HUES6 (cell line): Measurements from ENCODE around the gene NUAK2.
"Not testable (repeated sequence)": the region's sequence is repeated elsewhere in the genome, so short reads cannot be mapped to it uniquely, and the experiment has no call there.

Experiments
- H3K27ac ChIP-seq: 2 replicates; pipeline ENCODE4 v1.7.0; 2013; ENCODE audit warnings: low read depth, mild to moderate bottlenecking, low read length, inconsistent platforms
- H3K27me3 ChIP-seq: 2 replicates; pipeline ENCODE4 v1.6.1; 2013; ENCODE audit warnings: low read length; ENCODE audit not compliant: control insufficient read depth, insufficient read depth
- H3K36me3 ChIP-seq: 2 replicates; pipeline ENCODE4 v1.6.1; 2013; ENCODE audit warnings: low read length; ENCODE audit not compliant: control insufficient read depth, insufficient read depth
- H3K4me1 ChIP-seq: 2 replicates; pipeline ENCODE4 v1.6.1; 2013; ENCODE audit warnings: low read length; ENCODE audit not compliant: control insufficient read depth, insufficient read depth
- H3K4me3 ChIP-seq: 2 replicates; pipeline ENCODE4 v1.5.1; 2013; ENCODE audit warnings: low read depth, low read length
- H3K9ac ChIP-seq: one replicate; pipeline ENCODE4 v1.6.1; 2013; ENCODE audit warnings: mild to moderate bottlenecking, low read length
- H3K9me3 ChIP-seq: 2 replicates; pipeline ENCODE4 v1.6.1; 2013; ENCODE audit warnings: low read depth, low read length; ENCODE audit not compliant: control insufficient read depth, insufficient read depth

NUAK2 gene

GRCh38 chr1:205280666-205281395 lies 40.7 kb downstream of the NUAK2 start:
- H3K4me3 ChIP-seq, H3K9me3 ChIP-seq, H3K27ac ChIP-seq, H3K27me3 ChIP-seq, H3K9ac ChIP-seq, H3K36me3 ChIP-seq: not testable (repeated sequence)
- peaks cover 31% of the 10 kb centered on the region for H3K4me1 ChIP-seq

GRCh38 chr1:205279986-205280385 lies 41.6 kb downstream of the NUAK2 start:
- no peak overlapping the region for H3K9ac ChIP-seq
- H3K27ac ChIP-seq: no peak overlapping the region
- H3K36me3 ChIP-seq: no peaks in the 10 kb centered on the region
- H3K27me3 ChIP-seq: no peaks in the 10 kb centered on the region
- H3K4me3 ChIP-seq: no peak overlapping the region
- H3K4me1 ChIP-seq: peaks cover 22% of the 10 kb centered on the region
- H3K9me3 ChIP-seq: no peaks in the 10 kb centered on the region

- H3K9me3 ChIP-seq: no peaks in the 10 kb centered on the region
- no peak overlapping the region for H3K27ac ChIP-seq
- peaks cover 7% of the 10 kb centered on the region for H3K36me3 ChIP-seq
- H3K9ac ChIP-seq: no peak overlapping the region
- peaks cover 17% of the 10 kb centered on the region for H3K4me1 ChIP-seq
- no peak overlapping the region for H3K4me3 ChIP-seq
- H3K27me3 ChIP-seq: no peaks in the 10 kb centered on the region
Measured at GRCh38 chr1:205276689-205277065, 44.9 kb downstream of the NUAK2 start.

- Histone ChIP-seq H3K27ac (no peak overlapping the region), H3K9ac (no peak overlapping the region), H3K36me3 (peaks cover 9% of the 10 kb centered on the region), H3K4me3 (no peak overlapping the region), H3K27me3 (no peaks in the 10 kb centered on the region), H3K9me3 (no peaks in the 10 kb centered on the region), H3K4me1 (peaks cover 19% of the 10 kb centered on the region)
Measured at GRCh38 chr1:205275916-205276688, 45.4 kb downstream of the NUAK2 start.

- Histone ChIP-seq H3K36me3 (peaks cover 9% of the 10 kb centered on the region), H3K9me3 (no peaks in the 10 kb centered on the region), H3K4me3 (no peak overlapping the region), H3K27ac (no peak overlapping the region), H3K4me1 (peaks cover 23% of the 10 kb centered on the region), H3K9ac (no peak overlapping the region), H3K27me3 (no peaks in the 10 kb centered on the region)
Measured at GRCh38 chr1:205275133-205275532, 46.4 kb downstream of the NUAK2 start.

GRCh38 chr1:205274041-205274691 lies 47.4 kb downstream of the NUAK2 start:
- H3K27ac ChIP-seq: 0 out of 2 replicates have a peak overlapping the region, but pooled peaks have one; percentile 2
- no peaks in the 10 kb centered on the region for H3K9me3 ChIP-seq
- H3K27me3 ChIP-seq: no peaks in the 10 kb centered on the region
- no peak overlapping the region for H3K4me3 ChIP-seq
- H3K9ac ChIP-seq: peak overlapping the region; percentile 34
- H3K36me3 ChIP-seq: peaks cover 11% of the 10 kb centered on the region
- H3K4me1 ChIP-seq: peaks cover 23% of the 10 kb centered on the region

GRCh38 chr1:205273551-205273982 lies 48.0 kb downstream of the NUAK2 start:
- H3K4me1 ChIP-seq: peaks cover 23% of the 10 kb centered on the region
- H3K27me3 ChIP-seq: no peaks in the 10 kb centered on the region
- 0 out of 2 replicates have a peak overlapping the region, but pooled peaks have one; percentile 2 for H3K27ac ChIP-seq
- H3K36me3 ChIP-seq: peaks cover 11% of the 10 kb centered on the region
- peak overlapping the region; percentile 34 for H3K9ac ChIP-seq
- no peak overlapping the region for H3K4me3 ChIP-seq
- H3K9me3 ChIP-seq: no peaks in the 10 kb centered on the region

- Histone ChIP-seq H3K27me3 (no peaks in the 10 kb centered on the region), H3K9ac (no peak overlapping the region), H3K27ac (no peak overlapping the region), H3K4me1 (peaks cover 27% of the 10 kb centered on the region), H3K9me3 (no peaks in the 10 kb centered on the region), H3K4me3 (no peak overlapping the region), H3K36me3 (peaks cover 11% of the 10 kb centered on the region)
Measured at GRCh38 chr1:205272536-205272935, 49.0 kb downstream of the NUAK2 start.

GRCh38 chr1:205271745-205272144 lies 49.8 kb downstream of the NUAK2 start:
- Histone ChIP-seq H3K9me3 (no peaks in the 10 kb centered on the region), H3K4me1 (peaks cover 35% of the 10 kb centered on the region), H3K36me3 (peaks cover 11% of the 10 kb centered on the region)

GRCh38 chr1:205271277-205271676 lies 50.3 kb downstream of the NUAK2 start:
- H3K4me3 ChIP-seq: no peak overlapping the region
- no peaks in the 10 kb centered on the region for H3K27me3 ChIP-seq
- H3K9ac ChIP-seq: no peak overlapping the region
- no peaks in the 10 kb centered on the region for H3K9me3 ChIP-seq
- peaks cover 37% of the 10 kb centered on the region for H3K4me1 ChIP-seq
- no peak overlapping the region for H3K27ac ChIP-seq
- H3K36me3 ChIP-seq: peaks cover 11% of the 10 kb centered on the region

More at GRCh38 chr1:205271745-205272144, 49.8 kb downstream of the NUAK2 start:
- no peaks in the 10 kb centered on the region for H3K27me3 ChIP-seq
- no peak overlapping the region for H3K27ac ChIP-seq
- H3K9ac ChIP-seq: no peak overlapping the region
- no peak overlapping the region for H3K4me3 ChIP-seq

- Histone ChIP-seq H3K27ac (no peak overlapping the region), H3K4me1 (peaks cover 37% of the 10 kb centered on the region), H3K4me3 (no peak overlapping the region), H3K9ac (no peak overlapping the region), H3K36me3 (peaks cover 11% of the 10 kb centered on the region), H3K9me3 (no peaks in the 10 kb centered on the region), H3K27me3 (no peaks in the 10 kb centered on the region)
Measured at GRCh38 chr1:205270764-205271163, 50.8 kb downstream of the NUAK2 start.
